Skeletal muscle satellite cell (primary cell): ENCODE measurements around the gene ROS1. TPM values are rescaled to one million over a fixed set of nuclear protein-coding genes. Genes with fewer than 3 reads are reported as not detected.
A peak's percentile ranks its signal among the peaks of the same experiment; 100 is the strongest.
"Not testable (repeated sequence)": the region's sequence is repeated elsewhere in the genome, so short reads cannot be mapped to it uniquely, and the experiment has no call there.

ENCODE experiments used
- H3K27me3 ChIP-seq: 2 replicates; pipeline ENCODE4 v1.7.0; 2013; ENCODE audit warnings: low read length; ENCODE audit not compliant: control insufficient read depth, insufficient read depth
- H3K36me3 ChIP-seq: 2 replicates; pipeline ENCODE4 v1.7.0; 2013; ENCODE audit warnings: mild to moderate bottlenecking, control low read depth, low read length; ENCODE audit not compliant: insufficient read depth
- H3K4me1 ChIP-seq: 2 replicates; pipeline ENCODE4 v1.7.0; 2013; ENCODE audit warnings: low read length; ENCODE audit not compliant: control insufficient read depth, insufficient read depth
- H3K4me2 ChIP-seq: 2 replicates; pipeline ENCODE4 v1.7.0; 2013; ENCODE audit warnings: mild to moderate bottlenecking, low read length
- H3K4me3 ChIP-seq: 2 replicates; pipeline ENCODE4 v1.7.0; 2013; ENCODE audit warnings: low read length
- H3K9ac ChIP-seq: 2 replicates; pipeline ENCODE4 v1.7.0; 2013; ENCODE audit warnings: mild to moderate bottlenecking, low read depth, low read length, moderate library complexity
- H3K9me3 ChIP-seq: replicated peaks from 2 replicates; pipeline ENCODE4 v1.7.0; 2013; ENCODE audit warnings: mild to moderate bottlenecking, control low read depth, low read length
- total RNA-seq: library from RNA; depleted of rRNA; stranded (reverse); fragments of >200 nt; gene quantifications from 2 replicates; pipeline ENCODE4 v1.2.3, GENCODE V29; 2012; rRNA removed

ROS1 gene
- 2.0 and 4.3 TPM in 2 replicates for total RNA-seq

DNA sequence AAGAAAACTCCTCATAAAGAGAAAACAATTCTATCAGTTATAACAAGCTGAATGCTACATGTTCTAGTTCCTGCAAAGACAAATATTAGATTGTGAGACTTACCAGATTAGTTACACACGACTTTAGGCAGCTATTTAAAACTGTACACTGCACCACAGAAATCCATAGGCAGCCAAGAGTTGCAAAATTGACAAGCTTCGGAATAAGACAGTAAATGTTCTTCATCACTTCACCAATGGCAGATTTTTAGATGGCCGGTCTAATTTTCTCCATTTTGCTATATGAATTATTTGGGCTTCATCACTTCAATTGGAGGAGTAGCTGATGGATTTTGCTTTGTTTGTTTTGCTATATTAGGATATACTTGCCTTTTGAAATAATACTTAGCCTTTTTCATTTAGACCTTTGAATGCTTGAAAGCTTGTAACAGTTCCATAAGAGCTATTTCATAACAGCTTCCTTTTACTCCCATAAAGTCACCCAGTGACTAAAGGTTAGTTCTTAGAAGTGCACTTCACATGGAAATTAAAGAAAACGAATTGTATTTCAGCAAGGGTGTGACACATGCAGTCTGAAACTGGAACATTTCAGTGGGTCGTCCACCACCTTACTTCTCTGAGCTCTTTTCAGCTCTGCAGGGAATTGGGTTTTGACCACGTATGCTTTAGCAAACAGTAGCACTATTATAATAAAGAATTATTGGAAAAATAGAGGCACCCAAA is at the start of gene ROS1:
Gene ROS1 (minus strand): TSS at position 512 of the 723 bp plus-strand sequence. CDS start 286 bp downstream, at position 226.
- Histone ChIP-seq H3K4me3 (peak within 1 kb of the TSS; percentile 40), H3K9ac (peak within 1 kb of the TSS; percentile 42), H3K27me3 (no peaks in the 10 kb centered on the region), H3K4me1 (peaks cover 12% of the 10 kb centered on the region), H3K4me2 (peak within 1 kb of the TSS; percentile 37), H3K36me3 (no peaks in the 10 kb centered on the region), H3K9me3 (no peaks in the 10 kb centered on the region)

GRCh38 chr6:117473401-117473800 is 47.7 kb upstream of the ROS1 start:
- no peak overlapping the region for H3K9ac ChIP-seq
- H3K9me3 ChIP-seq, result no peaks in the 10 kb centered on the region
- H3K4me3 ChIP-seq, result no peak overlapping the region
- H3K4me2 ChIP-seq, result no peak overlapping the region
- no peaks in the 10 kb centered on the region for H3K27me3 ChIP-seq
- H3K4me1 ChIP-seq, result no peaks in the 10 kb centered on the region
- H3K36me3 ChIP-seq, result no peaks in the 10 kb centered on the region

- no peak overlapping the region for H3K9ac ChIP-seq
- no peaks in the 10 kb centered on the region for H3K36me3 ChIP-seq
Observed at GRCh38 chr6:117472667-117473066, 46.9 kb upstream of the ROS1 start.

GRCh38 chr6:117469791-117470190 is 44.0 kb upstream of the ROS1 start:
- Histone ChIP-seq H3K4me3 (no peak overlapping the region), H3K36me3 (no peaks in the 10 kb centered on the region), H3K27me3 (no peaks in the 10 kb centered on the region), H3K4me2 (no peak overlapping the region), H3K4me1 (peaks cover 3% of the 10 kb centered on the region), H3K9ac (no peak overlapping the region), H3K9me3 (no peaks in the 10 kb centered on the region)

More at GRCh38 chr6:117472667-117473066, 46.9 kb upstream of the ROS1 start:
- H3K4me2 ChIP-seq, result no peak overlapping the region
- no peaks in the 10 kb centered on the region for H3K27me3 ChIP-seq
- H3K4me3 ChIP-seq, result no peak overlapping the region
- H3K4me1 ChIP-seq, result no peaks in the 10 kb centered on the region
- H3K9me3 ChIP-seq, result no peaks in the 10 kb centered on the region

DNA sequence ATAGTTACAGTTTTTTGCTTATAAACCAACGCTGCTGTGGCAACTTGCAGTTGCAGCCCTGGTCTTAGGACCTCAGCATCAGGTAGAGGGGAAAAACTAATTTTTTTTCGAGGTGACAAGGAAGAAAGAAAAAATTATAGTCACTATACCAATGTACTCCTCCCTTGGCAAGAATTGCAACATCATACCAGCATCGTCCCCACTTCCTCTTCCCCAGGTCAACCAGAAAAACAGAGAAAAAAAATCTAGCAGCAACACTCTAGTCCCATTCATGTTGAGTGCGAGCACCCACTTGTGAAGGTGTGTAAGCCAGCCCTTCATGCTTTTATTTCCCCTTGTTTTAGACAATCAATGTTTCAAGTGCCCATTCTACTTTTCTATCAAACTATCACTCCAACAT is 43.6 kb upstream of the ROS1 start:
- H3K9ac ChIP-seq, result no peak overlapping the region
- H3K36me3 ChIP-seq, result no peaks in the 10 kb centered on the region
- H3K9me3 ChIP-seq, result no peaks in the 10 kb centered on the region
- H3K4me2 ChIP-seq, result no peak overlapping the region
- H3K4me3 ChIP-seq, result no peak overlapping the region
- peaks cover 8% of the 10 kb centered on the region for H3K4me1 ChIP-seq
- no peaks in the 10 kb centered on the region for H3K27me3 ChIP-seq

GRCh38 chr6:117468527-117468926 is 42.8 kb upstream of the ROS1 start:
- H3K4me1 ChIP-seq, result peaks cover 16% of the 10 kb centered on the region
- not testable (repeated sequence) for H3K36me3 ChIP-seq, H3K9ac ChIP-seq, H3K9me3 ChIP-seq, H3K4me3 ChIP-seq, H3K4me2 ChIP-seq, H3K27me3 ChIP-seq

- Histone ChIP-seq H3K9me3 (no peaks in the 10 kb centered on the region), H3K4me1 (peaks cover 19% of the 10 kb centered on the region), H3K9ac (no peak overlapping the region), H3K4me2 (no peak overlapping the region), H3K36me3 (no peaks in the 10 kb centered on the region), H3K27me3 (no peaks in the 10 kb centered on the region), H3K4me3 (no peak overlapping the region)
Observed at GRCh38 chr6:117467876-117468275, 42.1 kb upstream of the ROS1 start.

DNA sequence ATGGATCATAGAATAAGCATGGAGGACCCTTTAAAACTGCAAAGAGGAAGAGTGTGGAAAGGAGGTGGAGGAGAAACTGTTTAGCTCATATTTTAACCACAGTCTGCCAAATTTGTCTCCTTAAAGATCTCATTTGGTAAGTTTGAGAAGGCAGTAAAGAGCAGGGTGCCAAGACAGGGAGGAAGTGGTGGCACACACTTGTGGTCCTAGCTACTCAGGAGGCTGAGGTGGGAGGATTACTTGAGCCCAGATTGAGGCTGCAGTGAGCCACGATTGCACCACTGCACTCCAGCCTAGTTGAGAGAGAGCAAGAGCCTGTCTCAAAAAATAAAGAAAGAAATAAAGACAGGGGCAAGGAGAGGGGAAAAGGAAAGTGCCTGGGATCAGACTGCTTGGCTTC is 39.9 kb upstream of the ROS1 start:
- Histone ChIP-seq H3K36me3 (no peaks in the 10 kb centered on the region), H3K4me1 (peaks cover 19% of the 10 kb centered on the region), H3K9me3 (no peaks in the 10 kb centered on the region), H3K27me3 (no peaks in the 10 kb centered on the region), H3K9ac (no peak overlapping the region), H3K4me2 (no peak overlapping the region), H3K4me3 (no peak overlapping the region)

GRCh38 chr6:117464700-117465099 is 39.0 kb upstream of the ROS1 start:
- Histone ChIP-seq H3K36me3 (no peaks in the 10 kb centered on the region), H3K9ac (peak overlapping the region; percentile 70), H3K27me3 (no peaks in the 10 kb centered on the region), H3K4me1 (peaks cover 19% of the 10 kb centered on the region), H3K4me2 (peak overlapping the region; percentile 83), H3K4me3 (peak overlapping the region; percentile 62), H3K9me3 (no peaks in the 10 kb centered on the region)

DNA sequence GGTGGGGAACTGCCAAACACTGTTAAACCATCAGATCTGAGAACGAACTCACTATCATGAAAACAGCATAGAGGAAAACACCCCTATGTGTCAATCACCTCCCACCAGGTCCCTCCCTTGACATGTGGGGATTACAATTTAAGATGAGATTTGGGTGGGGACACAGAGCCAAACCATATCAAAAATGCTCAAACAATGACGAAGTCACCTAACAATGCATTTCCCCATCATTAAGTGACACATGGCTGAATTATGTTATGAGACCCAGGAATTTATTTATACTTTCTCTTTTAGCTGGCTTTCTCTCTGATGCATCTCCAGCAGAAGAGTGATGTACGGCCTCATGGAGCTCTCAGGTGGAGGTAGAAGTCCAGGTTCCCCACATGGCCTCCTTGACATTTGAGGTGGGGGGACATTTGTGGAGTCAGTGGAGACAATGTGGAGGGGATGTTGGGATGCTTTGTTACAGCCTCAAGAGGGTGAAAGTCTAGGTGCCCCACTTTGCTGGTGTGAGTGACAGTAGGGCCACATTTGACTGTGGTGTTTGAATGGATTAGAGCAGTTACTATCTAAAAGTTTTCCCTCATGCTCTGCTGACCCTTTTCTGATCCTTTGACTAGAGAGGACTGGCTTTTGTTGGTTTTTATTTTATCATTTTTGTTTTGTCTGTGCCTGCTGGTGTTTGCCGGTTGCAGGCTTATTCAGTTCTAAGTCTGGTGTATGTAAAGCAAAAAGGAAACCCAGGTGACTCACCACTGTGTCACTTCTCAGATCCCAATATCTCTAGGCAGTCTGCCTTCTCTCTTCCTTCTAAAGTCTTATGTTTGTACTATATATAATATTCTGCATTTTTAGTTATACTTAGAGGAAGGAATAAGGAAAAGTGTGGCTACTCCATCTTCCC is 38.3 kb upstream of the ROS1 start:
- H3K9me3 ChIP-seq, result no peaks in the 10 kb centered on the region
- H3K4me2 ChIP-seq, result peak overlapping the region; percentile 83
- peak overlapping the region; percentile 70 for H3K9ac ChIP-seq
- peaks cover 19% of the 10 kb centered on the region for H3K4me1 ChIP-seq
- no peaks in the 10 kb centered on the region for H3K27me3 ChIP-seq
- H3K36me3 ChIP-seq, result no peaks in the 10 kb centered on the region
- H3K4me3 ChIP-seq, result peak overlapping the region; percentile 62

- Histone ChIP-seq H3K4me3 (no peak overlapping the region), H3K9ac (no peak overlapping the region), H3K36me3 (no peaks in the 10 kb centered on the region), H3K9me3 (no peaks in the 10 kb centered on the region), H3K4me2 (no peak overlapping the region), H3K27me3 (no peaks in the 10 kb centered on the region), H3K4me1 (peaks cover 12% of the 10 kb centered on the region)
Observed at GRCh38 chr6:117459204-117459944, 33.6 kb upstream of the ROS1 start.
